Adipocyte (in vitro differentiated cells): ENCODE data around the gene YJU2.
A peak's percentile ranks its signal among the peaks of the same experiment; 100 is the strongest.
"Not testable (repeated sequence)": the region's sequence is repeated elsewhere in the genome, so short reads cannot be mapped to it uniquely, and the experiment has no call there.

Experiments used
- DNase-seq: peaks from one replicate; pipeline ENCODE4 v3.0.0-alpha.2; 2015; ENCODE audit warnings: low read depth
- H3K27me3 ChIP-seq: replicated peaks from 2 replicates; pipeline ENCODE4 v1.7.0; 2013; ENCODE audit warnings: mild to moderate bottlenecking, low read length, moderate library complexity; ENCODE audit not compliant: control insufficient read depth, insufficient read depth
- H3K36me3 ChIP-seq: 2 replicates; pipeline ENCODE4 v1.7.0; 2013; ENCODE audit warnings: low read length, mild to moderate bottlenecking, moderate library complexity; ENCODE audit not compliant: control insufficient read depth, insufficient read depth, severe bottlenecking
- H3K4me1 ChIP-seq: 2 replicates; pipeline ENCODE4 v1.7.0; 2013; ENCODE audit warnings: mild to moderate bottlenecking, low read length, moderate library complexity; ENCODE audit not compliant: control insufficient read depth, insufficient read depth
- H3K4me3 ChIP-seq: 2 replicates; pipeline ENCODE4 v1.7.0; 2013; ENCODE audit warnings: mild to moderate bottlenecking, low read length, moderate library complexity
- H3K9ac ChIP-seq: 2 replicates; pipeline ENCODE4 v1.7.0; 2013; ENCODE audit warnings: mild to moderate bottlenecking, low read length, moderate library complexity
- H3K9me3 ChIP-seq: 2 replicates; pipeline ENCODE4 v1.7.0; 2013; ENCODE audit warnings: mild to moderate bottlenecking, low read length, moderate library complexity; ENCODE audit not compliant: control insufficient read depth

Gene YJU2

DNA sequence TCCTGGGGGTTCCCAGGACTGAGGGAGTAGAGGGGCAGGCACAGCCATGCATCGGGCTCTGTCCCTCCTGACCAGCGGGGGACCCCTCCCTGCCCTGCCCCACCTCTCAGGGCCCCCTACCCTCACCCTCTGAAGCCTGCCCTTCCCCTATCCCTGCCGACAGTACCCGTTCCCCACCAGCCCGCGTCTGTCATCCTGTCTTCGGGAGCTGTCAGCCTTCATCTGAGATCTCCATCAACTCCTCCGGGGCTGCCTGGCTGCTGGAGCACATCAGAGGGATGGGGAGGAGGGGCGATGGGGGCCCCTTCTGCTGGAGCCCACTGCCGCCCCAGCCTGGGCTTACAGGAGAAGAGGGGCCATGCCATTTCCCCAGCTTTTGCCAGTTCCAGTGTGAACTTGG lies 26.0 kb downstream of the YJU2 start:
- Histone ChIP-seq H3K4me3 (no peak overlapping the region), H3K9me3 (no peaks in the 10 kb centered on the region)
- DNase-seq: no peak

DNA sequence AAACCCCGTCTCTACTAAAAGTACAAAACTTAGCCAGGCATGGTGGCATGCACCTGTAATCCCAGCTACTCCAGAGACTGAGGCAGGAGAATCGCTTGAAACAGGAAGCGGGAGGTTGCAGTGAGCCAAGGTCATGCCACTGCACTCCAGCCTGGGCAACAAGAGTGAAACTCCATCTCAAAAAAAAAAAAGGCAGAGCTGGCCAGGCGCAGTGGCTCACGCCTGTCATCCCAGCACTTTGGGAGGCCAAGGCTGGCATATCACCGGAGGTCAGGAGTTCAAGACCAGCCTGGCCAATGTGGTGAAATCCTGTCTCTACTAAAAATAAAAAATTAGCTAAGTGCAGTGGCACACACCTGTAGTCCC lies 27.4 kb downstream of the YJU2 start:
- H3K4me3 ChIP-seq, DNase-seq, H3K36me3 ChIP-seq, H3K4me1 ChIP-seq, H3K9me3 ChIP-seq, H3K9ac ChIP-seq: not testable (repeated sequence)
- peaks cover 11% of the 10 kb centered on the region for H3K27me3 ChIP-seq

More for the DNA sequence above, 26.0 kb downstream of the YJU2 start:
- peaks cover 12% of the 10 kb centered on the region for H3K36me3 ChIP-seq
- H3K4me1 ChIP-seq: peaks cover 5% of the 10 kb centered on the region
- H3K9ac ChIP-seq: no peak overlapping the region
- peaks cover 7% of the 10 kb centered on the region for H3K27me3 ChIP-seq

DNA sequence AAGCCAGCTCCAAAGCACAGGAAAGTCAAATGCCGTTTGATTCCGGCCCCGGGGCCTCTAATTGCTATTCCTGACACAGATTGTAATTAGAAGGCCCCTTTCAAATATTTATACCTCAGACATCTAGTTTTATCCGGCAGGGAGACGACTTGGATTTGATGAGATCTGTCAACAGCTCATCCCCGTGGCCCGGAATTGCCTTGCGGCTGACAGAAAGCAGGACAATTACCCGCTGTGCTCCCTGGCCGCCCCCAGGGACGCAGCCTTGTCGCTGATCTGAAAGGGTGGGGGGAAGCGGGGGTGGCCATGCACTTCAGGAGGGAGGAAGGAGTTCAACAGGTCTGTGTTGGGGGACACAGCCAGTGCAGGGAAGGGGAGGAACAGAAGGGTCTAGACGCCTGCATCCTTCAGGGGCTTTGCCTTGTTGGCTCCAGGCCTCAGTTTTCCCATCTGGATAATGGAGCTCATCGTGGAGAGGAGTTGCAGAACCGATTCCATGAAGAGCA lies 30.4 kb downstream of the YJU2 start:
- DNase-seq: no peak
- no peaks in the 10 kb centered on the region for H3K36me3 ChIP-seq
- H3K4me3 ChIP-seq: no peak overlapping the region
- H3K9me3 ChIP-seq: no peaks in the 10 kb centered on the region
- no peak overlapping the region for H3K9ac ChIP-seq
- H3K4me1 ChIP-seq: no peaks in the 10 kb centered on the region
- H3K27me3 ChIP-seq: peaks cover 26% of the 10 kb centered on the region

DNA sequence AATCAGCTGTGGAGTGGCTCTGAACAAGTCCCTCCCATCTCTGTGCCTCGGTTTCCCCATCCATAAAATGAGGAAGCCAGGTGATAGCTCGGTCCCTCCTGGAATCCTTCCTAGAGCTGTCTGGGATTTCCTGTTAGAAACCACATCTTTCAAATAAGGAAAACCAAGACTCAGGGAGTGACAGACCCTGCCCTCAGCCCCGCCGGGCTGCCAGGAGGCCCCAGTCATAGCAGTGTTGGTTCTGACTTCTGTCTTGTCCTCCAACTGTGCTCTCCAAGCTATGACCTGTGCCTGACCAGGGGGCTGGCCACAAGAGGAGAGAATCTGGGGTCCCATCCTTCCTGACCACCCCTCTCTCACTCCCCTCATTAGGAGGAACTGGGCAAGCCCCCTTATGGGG lies 31.1 kb downstream of the YJU2 start:
- Histone ChIP-seq H3K9me3 (no peaks in the 10 kb centered on the region), H3K9ac (no peak overlapping the region), H3K27me3 (peaks cover 30% of the 10 kb centered on the region), H3K4me3 (no peak overlapping the region), H3K4me1 (no peaks in the 10 kb centered on the region), H3K36me3 (no peaks in the 10 kb centered on the region)
- no peak for DNase-seq

DNA sequence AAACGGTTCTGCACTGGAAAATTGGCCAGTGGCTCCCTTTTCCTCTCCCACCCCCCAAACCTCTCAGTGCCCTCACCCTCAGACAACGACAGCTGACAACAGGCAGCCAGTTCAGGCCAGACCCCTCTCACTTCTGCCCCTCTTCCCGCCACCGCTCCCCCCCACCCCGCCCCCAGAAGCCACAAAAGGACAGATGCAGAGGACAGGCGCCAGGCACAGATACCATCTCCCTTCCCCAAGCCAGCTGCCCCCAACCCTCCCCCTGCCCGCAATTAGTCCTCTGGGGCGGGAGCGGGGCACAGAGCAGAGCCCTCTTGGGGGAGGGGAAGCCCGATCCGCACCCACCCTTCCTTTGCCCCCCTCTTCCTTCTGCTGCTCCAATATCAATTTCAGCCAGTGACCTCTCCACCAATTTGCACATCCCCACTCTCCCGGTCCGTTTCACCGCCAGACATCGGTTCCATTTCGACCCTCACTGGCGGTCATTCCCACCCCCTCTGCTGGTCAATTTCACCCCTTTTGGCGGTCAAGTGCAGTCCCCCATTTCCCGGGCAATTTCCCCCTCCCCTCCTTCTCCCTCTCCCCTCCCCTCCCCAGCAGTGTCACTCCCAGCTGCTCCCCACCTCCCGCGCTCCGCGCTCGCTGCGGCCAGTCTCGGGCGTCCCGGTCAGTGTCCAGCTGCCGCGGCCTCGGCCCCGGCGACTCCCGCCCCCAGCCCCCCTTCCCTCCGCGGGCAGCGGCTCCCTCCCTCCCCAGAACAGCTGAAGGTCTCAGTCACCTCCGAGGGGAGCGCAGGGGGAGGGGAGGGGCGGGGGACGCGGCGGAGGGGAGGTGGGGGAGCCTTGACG lies 31.8 kb downstream of the YJU2 start, which contains the start of gene SHD:
SHD (plus strand) TSS at position 848 of the 848 bp plus-strand sequence. CDS start 798 bp downstream, outside the sequence.
- Histone ChIP-seq H3K4me1 (no peaks in the 10 kb centered on the region), H3K9ac (no peak within 1 kb of the TSS), H3K4me3 (no peak within 1 kb of the TSS), H3K9me3 (no peaks in the 10 kb centered on the region), H3K27me3 (peaks cover 34% of the 10 kb centered on the region), H3K36me3 (no peaks in the 10 kb centered on the region)
- peak; percentile 22 for DNase-seq

DNA sequence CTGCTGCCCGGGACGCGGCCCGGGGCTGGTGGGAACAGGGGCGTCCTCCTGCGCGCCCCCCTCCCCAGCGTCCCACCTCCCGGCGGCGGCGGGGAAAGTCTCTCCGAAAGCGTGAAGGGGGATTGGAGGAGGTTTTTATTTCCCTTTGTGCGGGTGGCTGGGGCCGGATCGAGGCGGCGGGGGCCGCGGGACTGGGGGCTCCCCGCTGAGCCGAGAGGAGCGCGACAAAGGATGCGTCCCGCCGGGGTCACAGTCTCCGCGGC lies 32.3 kb downstream of the YJU2 start:
- no peaks in the 10 kb centered on the region for H3K36me3 ChIP-seq
- no peak overlapping the region for H3K4me3 ChIP-seq
- H3K9me3 ChIP-seq: no peaks in the 10 kb centered on the region
- DNase-seq: no peak
- peaks cover 34% of the 10 kb centered on the region for H3K27me3 ChIP-seq
- H3K4me1 ChIP-seq: no peaks in the 10 kb centered on the region
- no peak overlapping the region for H3K9ac ChIP-seq

DNA sequence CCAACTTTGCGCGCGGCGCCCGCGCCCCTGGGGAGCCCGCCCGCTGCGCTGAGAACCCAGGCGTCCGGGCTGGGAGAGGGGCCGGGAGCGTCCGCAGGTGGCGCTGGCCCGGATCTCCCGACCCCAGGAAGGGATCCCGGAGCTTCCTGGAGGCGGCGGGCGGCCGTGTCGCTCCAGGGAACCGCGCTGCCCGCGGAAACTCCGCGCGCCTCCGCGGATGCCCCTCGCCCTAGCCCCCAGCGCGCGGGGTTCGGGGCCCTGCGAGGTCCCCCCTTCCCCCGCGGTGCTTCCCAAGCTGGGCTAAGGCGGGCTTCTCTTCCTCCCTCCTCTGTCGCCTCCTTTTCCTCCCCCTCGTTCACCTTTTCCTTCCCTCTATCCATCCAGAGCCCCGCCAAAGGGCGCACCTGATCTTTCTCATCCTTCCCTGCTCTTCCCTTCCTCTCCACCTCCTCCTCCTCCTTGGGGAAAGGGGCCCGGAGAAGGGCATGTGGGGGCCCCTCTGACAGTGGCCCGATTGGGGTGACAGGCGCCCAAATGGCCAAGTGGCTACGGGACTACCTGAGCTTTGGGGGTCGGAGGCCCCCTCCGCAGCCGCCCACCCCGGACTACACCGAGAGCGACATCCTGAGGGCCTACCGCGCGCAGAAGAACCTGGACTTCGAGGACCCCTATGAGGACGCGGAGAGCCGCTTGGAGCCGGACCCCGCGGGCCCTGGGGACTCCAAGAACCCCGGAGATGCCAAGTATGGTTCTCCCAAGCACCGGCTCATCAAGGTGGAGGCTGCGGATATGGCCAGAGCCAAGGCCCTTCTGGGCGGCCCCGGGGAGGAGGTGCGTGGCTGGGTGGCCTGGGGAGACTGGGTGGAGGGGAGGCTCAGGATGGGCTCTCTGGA lies 32.9 kb downstream of the YJU2 start:
- Histone ChIP-seq H3K4me1 (no peaks in the 10 kb centered on the region), H3K4me3 (no peak overlapping the region), H3K9ac (no peak overlapping the region), H3K9me3 (no peaks in the 10 kb centered on the region), H3K36me3 (no peaks in the 10 kb centered on the region), H3K27me3 (peaks cover 39% of the 10 kb centered on the region)
- DNase-seq: peak; percentile 12

DNA sequence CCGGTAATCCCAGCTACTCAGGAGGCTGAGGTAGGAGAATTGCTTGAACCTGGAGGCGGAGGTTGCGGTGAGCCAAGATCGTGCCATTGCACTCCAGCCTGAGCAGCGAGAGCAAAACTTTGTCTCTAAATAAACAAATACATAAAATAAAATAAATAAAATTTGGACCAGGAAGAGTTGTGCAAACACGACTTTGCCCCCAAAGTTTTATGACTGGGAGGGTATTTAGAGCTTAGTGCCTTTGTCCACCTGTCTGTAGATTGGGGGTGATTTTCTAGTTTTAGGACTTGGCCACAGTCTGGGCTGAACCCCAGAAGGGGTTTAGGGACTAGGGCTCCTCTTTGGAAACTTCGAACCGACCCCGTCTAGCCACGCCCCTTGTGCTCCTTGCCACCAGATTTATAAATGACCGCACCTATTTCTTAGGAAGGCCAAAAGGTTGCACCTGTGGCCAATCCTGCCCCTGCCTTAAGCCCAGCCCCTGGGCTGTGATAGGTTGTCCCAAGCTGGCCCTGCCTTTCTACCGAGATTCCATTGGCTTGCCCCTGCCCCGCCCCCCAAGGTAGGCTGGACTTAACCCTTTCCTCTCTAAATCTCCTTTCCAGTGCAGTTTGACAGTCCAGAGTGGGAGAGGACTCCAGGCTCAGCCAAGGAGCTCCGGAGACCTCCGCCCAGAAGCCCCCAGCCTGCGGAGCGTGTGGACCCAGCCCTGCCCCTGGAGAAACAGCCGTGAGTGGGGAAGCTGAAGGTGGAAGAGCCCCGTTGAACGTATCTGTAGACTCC lies 37.5 kb downstream of the YJU2 start:
- no peaks in the 10 kb centered on the region for H3K4me1 ChIP-seq
- DNase-seq: no peak
- H3K9me3 ChIP-seq: no peaks in the 10 kb centered on the region
- H3K36me3 ChIP-seq: no peaks in the 10 kb centered on the region
- H3K9ac ChIP-seq: no peak overlapping the region
- H3K27me3 ChIP-seq: peaks cover 48% of the 10 kb centered on the region
- H3K4me3 ChIP-seq: no peak overlapping the region

DNA sequence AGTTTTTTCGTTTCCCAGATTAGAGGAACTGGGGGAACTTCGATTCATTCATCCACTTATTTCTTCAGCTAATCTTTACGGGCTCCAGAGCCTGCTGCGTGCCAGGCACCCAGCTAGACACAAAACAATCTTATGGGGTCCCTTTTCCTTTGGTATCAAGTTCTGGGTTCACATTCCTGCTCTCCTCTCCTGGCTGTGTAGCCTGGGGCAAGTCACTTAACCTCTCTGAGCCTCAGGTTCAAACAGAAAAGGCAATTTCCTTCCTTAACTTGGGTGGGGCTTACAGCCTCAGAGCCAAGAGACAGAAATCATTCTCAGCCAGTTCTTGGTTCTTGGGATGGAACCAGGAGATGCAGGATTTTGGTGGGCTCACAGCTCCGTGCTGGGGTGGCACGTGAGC lies 38.1 kb downstream of the YJU2 start:
- no peak overlapping the region for H3K4me3 ChIP-seq
- peaks cover 44% of the 10 kb centered on the region for H3K27me3 ChIP-seq
- no peaks in the 10 kb centered on the region for H3K36me3 ChIP-seq
- no peaks in the 10 kb centered on the region for H3K9me3 ChIP-seq
- no peak for DNase-seq
- H3K4me1 ChIP-seq: no peaks in the 10 kb centered on the region
- H3K9ac ChIP-seq: no peak overlapping the region

DNA sequence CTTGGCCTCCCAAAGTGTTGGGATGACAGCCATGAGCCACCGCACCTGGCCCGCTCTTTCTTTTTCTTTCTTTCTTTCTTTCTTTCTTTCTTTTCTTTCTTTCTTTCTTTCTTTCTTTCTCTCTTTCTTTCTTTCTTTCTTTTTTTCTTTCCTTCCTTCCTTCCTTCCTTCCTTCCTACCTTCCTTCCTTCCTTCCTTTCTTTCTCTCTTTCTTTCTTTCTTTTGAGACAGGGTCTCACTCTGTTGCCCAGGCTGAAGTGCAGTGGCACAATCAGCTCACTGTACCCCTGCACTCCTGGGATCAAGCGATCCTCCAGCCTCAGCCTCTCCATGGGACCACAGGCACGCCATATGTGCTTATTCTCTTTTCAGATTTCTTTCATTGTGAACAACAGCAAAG lies 39.3 kb downstream of the YJU2 start:
- H3K27me3 ChIP-seq: peaks cover 40% of the 10 kb centered on the region
- H3K9ac ChIP-seq, H3K36me3 ChIP-seq, DNase-seq, H3K4me1 ChIP-seq, H3K9me3 ChIP-seq, H3K4me3 ChIP-seq: not testable (repeated sequence)
